Loucy (cell line): Measurements from ENCODE around the gene CDC20B.

ENCODE experiments used
- H2AFZ ChIP-seq: fragments of 200-600 bp; sonication (generic); 2 replicates; pipeline ENCODE4 v1.6.0; 2016; ENCODE audit warnings: antibody characterized with exemption, mild to moderate bottlenecking, low read length, moderate library complexity
- H3F3A ChIP-seq: fragments of 200-600 bp; 2 replicates; pipeline ENCODE4 v1.6.0; 2016; ENCODE audit warnings: antibody characterized with exemption, low read depth, mild to moderate bottlenecking
- H3K27me3 ChIP-seq: fragments of 200-600 bp; sonication (generic); 2 replicates; pipeline ENCODE4 v1.6.1; 2014; ENCODE audit warnings: low read length, mild to moderate bottlenecking; ENCODE audit not compliant: insufficient read depth, poor library complexity, severe bottlenecking
- H3K36me3 ChIP-seq: fragments of 200-600 bp; sonication (generic); 2 replicates; pipeline ENCODE4 v1.6.1; 2016; ENCODE audit warnings: low read length; ENCODE audit not compliant: insufficient read depth
- H3K4me1 ChIP-seq: fragments of 200-600 bp; sonication (generic); 2 replicates; pipeline ENCODE4 v1.5.1; 2014; ENCODE audit warnings: low read length, mild to moderate bottlenecking; ENCODE audit not compliant: insufficient read depth, poor library complexity, severe bottlenecking
- H3K4me2 ChIP-seq: fragments of 200-600 bp; sonication (generic); 2 replicates; pipeline ENCODE4 v1.6.0; 2014; ENCODE audit warnings: antibody characterized with exemption, low read length, low read depth, mild to moderate bottlenecking; ENCODE audit not compliant: poor library complexity, severe bottlenecking
- H3K4me3 ChIP-seq: fragments of 200-600 bp; sonication (generic); 2 replicates; pipeline ENCODE4 v1.5.1; 2014; ENCODE audit warnings: low read length, mild to moderate bottlenecking, mixed read lengths; ENCODE audit not compliant: poor library complexity, severe bottlenecking
- H3K79me2 ChIP-seq: fragments of 200-600 bp; sonication (generic); 2 replicates; pipeline ENCODE4 v1.6.1; 2014; ENCODE audit warnings: low read length; ENCODE audit not compliant: insufficient read depth
- H3K9ac ChIP-seq: fragments of 200-600 bp; sonication (generic); 2 replicates; pipeline ENCODE4 v1.6.0; 2014; ENCODE audit warnings: mild to moderate bottlenecking, low read depth, low read length, moderate library complexity; ENCODE audit not compliant: poor library complexity, severe bottlenecking
- H3K9me2 ChIP-seq: fragments of 200-600 bp; sonication (generic); replicated peaks from 2 replicates; pipeline ENCODE4 v1.6.1; 2016; ENCODE audit warnings: low read depth, low read length, mixed read lengths
- H3K9me3 ChIP-seq: fragments of 200-600 bp; sonication (generic); 2 replicates; pipeline ENCODE4 v1.6.1; 2014; ENCODE audit warnings: mild to moderate bottlenecking, antibody characterized with exemption, low read length, low read depth; ENCODE audit not compliant: insufficient read depth
- H4K20me1 ChIP-seq: fragments of 200-600 bp; sonication (generic); 2 replicates; pipeline ENCODE4 v1.6.0; 2014; ENCODE audit warnings: antibody characterized with exemption, low read length, mild to moderate bottlenecking; ENCODE audit not compliant: insufficient read depth, poor library complexity, severe bottlenecking
- EZH2phosphoT487 ChIP-seq: fragments of 200-600 bp; IDR thresholded peaks from 2 replicates; pipeline ENCODE4 v1.6.1; 2018; ENCODE audit warnings: antibody characterized with exemption, mild to moderate bottlenecking, moderate library complexity, borderline replicate concordance
- TF ChIP-seq, protein P1 (sequence below): fragments of 200-600 bp; sonication (generic); conservative IDR thresholded peaks from 2 replicates; pipeline ENCODE4 v1.5.1; 2014; ENCODE audit warnings: mild to moderate bottlenecking, antibody characterized with exemption, low read length

CDC20B gene

DNA sequence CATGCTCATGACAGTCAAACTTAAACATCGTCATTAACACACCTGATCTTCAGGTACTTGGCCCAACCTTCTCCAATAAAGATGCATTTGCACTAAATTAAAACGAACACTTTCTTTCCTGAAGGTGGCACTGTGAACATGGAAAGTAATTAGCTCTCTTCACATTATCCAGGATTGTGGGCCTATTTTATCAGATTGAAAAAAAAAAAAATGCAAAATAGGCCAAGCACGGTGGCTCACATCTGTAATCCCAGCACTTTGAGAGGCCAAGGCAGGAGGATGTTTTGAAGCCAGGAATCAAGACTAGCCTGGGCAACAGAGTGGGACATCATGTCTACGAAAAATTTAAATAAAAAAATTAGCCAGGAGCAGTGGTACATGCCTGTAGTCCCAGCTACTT lies 14.4 kb upstream of the CDC20B start:
- TF ChIP-seq, protein P1, sequence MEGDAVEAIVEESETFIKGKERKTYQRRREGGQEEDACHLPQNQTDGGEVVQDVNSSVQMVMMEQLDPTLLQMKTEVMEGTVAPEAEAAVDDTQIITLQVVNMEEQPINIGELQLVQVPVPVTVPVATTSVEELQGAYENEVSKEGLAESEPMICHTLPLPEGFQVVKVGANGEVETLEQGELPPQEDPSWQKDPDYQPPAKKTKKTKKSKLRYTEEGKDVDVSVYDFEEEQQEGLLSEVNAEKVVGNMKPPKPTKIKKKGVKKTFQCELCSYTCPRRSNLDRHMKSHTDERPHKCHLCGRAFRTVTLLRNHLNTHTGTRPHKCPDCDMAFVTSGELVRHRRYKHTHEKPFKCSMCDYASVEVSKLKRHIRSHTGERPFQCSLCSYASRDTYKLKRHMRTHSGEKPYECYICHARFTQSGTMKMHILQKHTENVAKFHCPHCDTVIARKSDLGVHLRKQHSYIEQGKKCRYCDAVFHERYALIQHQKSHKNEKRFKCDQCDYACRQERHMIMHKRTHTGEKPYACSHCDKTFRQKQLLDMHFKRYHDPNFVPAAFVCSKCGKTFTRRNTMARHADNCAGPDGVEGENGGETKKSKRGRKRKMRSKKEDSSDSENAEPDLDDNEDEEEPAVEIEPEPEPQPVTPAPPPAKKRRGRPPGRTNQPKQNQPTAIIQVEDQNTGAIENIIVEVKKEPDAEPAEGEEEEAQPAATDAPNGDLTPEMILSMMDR = peak; percentile 58
- TF ChIP-seq EZH2phosphoT487 = no peak
- no peaks in the 10 kb centered on the region for H3K27me3 ChIP-seq
- no peaks in the 10 kb centered on the region for H4K20me1 ChIP-seq
- no peaks in the 10 kb centered on the region for H3K9me2 ChIP-seq
- H3K4me2 ChIP-seq = no peak overlapping the region
- H3K4me1 ChIP-seq = no peaks in the 10 kb centered on the region
- no peak overlapping the region for H3K4me3 ChIP-seq
- no peaks in the 10 kb centered on the region for H3K9me3 ChIP-seq
- H2AFZ ChIP-seq = no peak overlapping the region
- no peak overlapping the region for H3K9ac ChIP-seq
- no peaks in the 10 kb centered on the region for H3F3A ChIP-seq
- H3K36me3 ChIP-seq = no peaks in the 10 kb centered on the region
- H3K79me2 ChIP-seq = no peaks in the 10 kb centered on the region

DNA sequence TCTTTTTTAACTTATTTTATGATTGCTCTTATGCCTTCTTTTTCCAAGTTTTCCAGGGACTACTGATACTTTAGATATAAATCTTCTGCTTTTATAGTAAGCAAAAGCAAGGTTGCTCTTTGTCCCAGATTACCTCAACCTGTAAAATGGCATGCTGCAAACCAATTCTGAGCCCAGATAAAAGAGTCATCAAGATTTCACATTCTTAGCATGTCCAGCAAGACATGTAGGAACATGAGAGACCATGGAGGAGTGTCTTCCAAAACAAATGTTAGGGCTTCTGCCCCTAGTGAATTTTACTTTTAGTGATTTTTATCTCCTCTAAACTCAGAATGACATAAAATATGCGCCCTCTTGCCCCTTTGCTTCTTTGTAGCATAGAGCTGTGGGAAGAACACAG lies 7.0 kb upstream of the CDC20B start:
- H3K9me2 ChIP-seq = no peaks in the 10 kb centered on the region
- TF ChIP-seq, protein P1 = no peak
- no peak for TF ChIP-seq EZH2phosphoT487
- no peaks in the 10 kb centered on the region for H3K9me3 ChIP-seq
- no peak overlapping the region for H3K9ac ChIP-seq
- no peak overlapping the region for H3K4me3 ChIP-seq
- H3K36me3 ChIP-seq = no peaks in the 10 kb centered on the region
- H3K27me3 ChIP-seq = no peaks in the 10 kb centered on the region
- H3K4me2 ChIP-seq = no peak overlapping the region
- no peaks in the 10 kb centered on the region for H3F3A ChIP-seq
- no peaks in the 10 kb centered on the region for H3K4me1 ChIP-seq
- H3K79me2 ChIP-seq = no peaks in the 10 kb centered on the region
- no peaks in the 10 kb centered on the region for H4K20me1 ChIP-seq
- H2AFZ ChIP-seq = no peak overlapping the region

DNA sequence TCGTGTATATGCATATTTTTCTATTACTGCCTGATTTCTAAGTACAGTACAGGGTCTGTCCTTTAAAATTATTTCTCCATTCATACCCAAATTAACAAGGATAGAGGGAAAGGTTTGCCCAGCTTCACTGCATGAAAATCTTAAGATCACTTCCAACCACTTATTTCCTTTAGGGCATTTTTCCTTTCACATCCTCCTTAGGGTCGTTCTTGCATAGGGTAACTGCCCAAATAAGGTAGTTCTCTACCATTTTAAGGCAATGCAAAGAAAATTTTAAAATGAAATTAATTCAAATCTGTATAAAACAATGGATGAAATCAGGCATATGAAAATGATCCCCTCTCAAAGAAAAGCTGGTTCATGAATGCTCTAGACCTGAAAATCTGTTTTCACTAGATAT lies 4.1 kb upstream of the CDC20B start:
- Histone ChIP-seq H3K36me3 (no peaks in the 10 kb centered on the region), H3K9ac (no peak overlapping the region), H3K79me2 (no peaks in the 10 kb centered on the region), H3K27me3 (no peaks in the 10 kb centered on the region), H3K4me2 (no peak overlapping the region), H3K4me3 (no peak overlapping the region), H3K9me2 (no peaks in the 10 kb centered on the region), H2AFZ (no peak overlapping the region), H3K4me1 (no peaks in the 10 kb centered on the region), H3F3A (no peaks in the 10 kb centered on the region), H4K20me1 (no peaks in the 10 kb centered on the region), H3K9me3 (no peaks in the 10 kb centered on the region)
- TF ChIP-seq, protein P1 = no peak
- no peak for TF ChIP-seq EZH2phosphoT487
